Coronary artery (tissue), 2 donors: ENCODE data around the gene OXCT2.
"Not testable (repeated sequence)": the region's sequence is repeated elsewhere in the genome, so short reads cannot be mapped to it uniquely, and the experiment has no call there.

Source experiments
- DNase-seq: peaks from one replicate; pipeline ENCODE4 v3.0.0-alpha.2; 2017; ENCODE audit warnings: low spot score
- H3K27ac ChIP-seq, 2 donors: fragments of 200-600 bp; sonication (generic); one replicate each; pipeline ENCODE4 v1.5.1; 2016 to 2019
- H3K4me3 ChIP-seq: fragments of 200-600 bp; sonication (generic); 2 replicates; pipeline ENCODE4 v1.5.1; 2016; ENCODE audit warnings: mild to moderate bottlenecking, moderate library complexity
- TF ChIP-seq, protein P1 (sequence below): fragments of 200-600 bp; sonication (generic); IDR thresholded peaks from one replicate; pipeline ENCODE4 v1.5.1; 2019; ENCODE audit warnings: antibody characterized with exemption

The OXCT2 gene

DNA sequence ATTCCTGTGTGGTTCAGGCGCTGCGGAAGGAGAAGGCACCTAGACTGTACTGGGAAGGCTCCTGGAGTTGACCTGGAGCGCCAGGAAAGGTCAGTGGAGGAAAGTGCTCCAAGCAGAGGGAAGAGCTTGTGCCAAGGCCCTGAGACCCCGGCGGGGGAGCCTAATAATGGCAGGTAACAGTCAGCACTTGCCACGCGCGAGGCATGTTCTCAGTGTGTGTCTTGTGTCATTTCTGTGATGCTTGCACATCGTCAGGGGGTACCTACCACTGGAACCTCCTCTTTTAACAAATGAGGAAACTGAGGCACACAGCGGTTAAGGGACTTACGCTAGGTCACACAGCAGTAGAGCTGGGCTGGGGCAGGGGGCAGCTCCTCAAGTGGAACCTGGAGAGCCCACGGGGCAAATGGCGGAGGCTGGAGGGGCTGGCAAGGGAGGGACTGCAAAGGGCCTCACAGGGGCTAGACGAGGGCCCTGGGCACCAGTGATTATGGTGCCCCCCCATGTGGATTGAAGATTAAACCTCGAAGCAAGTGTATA, 18.5 kb upstream of the OXCT2 start:
- TF ChIP-seq, protein P1, sequence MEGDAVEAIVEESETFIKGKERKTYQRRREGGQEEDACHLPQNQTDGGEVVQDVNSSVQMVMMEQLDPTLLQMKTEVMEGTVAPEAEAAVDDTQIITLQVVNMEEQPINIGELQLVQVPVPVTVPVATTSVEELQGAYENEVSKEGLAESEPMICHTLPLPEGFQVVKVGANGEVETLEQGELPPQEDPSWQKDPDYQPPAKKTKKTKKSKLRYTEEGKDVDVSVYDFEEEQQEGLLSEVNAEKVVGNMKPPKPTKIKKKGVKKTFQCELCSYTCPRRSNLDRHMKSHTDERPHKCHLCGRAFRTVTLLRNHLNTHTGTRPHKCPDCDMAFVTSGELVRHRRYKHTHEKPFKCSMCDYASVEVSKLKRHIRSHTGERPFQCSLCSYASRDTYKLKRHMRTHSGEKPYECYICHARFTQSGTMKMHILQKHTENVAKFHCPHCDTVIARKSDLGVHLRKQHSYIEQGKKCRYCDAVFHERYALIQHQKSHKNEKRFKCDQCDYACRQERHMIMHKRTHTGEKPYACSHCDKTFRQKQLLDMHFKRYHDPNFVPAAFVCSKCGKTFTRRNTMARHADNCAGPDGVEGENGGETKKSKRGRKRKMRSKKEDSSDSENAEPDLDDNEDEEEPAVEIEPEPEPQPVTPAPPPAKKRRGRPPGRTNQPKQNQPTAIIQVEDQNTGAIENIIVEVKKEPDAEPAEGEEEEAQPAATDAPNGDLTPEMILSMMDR = no peak
- DNase-seq = no peak
- no peak overlapping the region for H3K27ac ChIP-seq
- peak overlapping the region; percentile 77 for H3K4me3 ChIP-seq

DNA sequence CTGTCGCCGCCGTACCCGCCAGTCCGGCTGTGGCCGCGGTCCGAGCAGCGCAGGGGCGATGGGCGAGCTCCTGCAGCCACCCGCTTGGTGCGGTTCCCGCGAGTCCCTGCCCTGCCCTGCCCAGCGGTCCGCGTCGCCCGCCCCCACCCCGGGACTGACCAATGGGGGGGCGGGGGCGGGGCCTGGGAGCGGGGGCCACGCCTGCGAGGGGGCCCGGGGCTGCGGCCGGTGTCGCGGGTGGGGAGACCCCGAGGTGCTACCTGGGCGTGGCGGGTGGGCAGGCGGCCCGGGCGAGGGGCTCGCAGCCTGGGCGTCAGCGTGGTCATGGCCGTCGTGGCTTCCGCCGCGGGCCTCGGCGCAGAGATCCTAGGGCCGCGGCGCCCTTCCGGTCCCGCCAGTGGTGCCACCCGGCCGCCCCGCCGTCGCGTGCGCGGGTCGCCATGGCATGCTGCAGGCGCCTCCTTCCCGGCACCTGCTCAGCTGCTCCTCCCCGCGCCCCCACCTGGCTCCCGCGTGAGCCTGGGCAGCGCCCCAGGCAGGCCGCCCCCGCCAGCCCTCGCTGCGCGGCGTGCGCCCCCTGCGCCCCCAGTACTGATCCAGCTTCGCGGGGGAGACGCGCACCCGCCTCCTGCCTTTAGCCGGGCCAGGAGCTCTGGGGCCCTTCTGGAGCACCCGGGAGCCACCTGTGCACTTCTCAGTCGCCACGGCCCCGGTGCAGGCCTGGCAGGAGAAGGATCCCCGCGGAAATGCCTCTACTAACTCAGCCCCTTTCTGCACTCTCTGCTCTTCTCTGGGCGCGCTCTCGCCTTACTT, 17.8 kb upstream of the OXCT2 start, which contains the start of gene BMP8B:
TSS of gene BMP8B (minus strand) at position 108 of the 813 bp plus-strand sequence. CDS start 380 bp downstream, outside the sequence.
- Histone ChIP-seq H3K27ac (peak within 1 kb of the TSS in 1 of 2 donors; percentile 45), H3K4me3 (peak within 1 kb of the TSS; percentile 77)
- TF ChIP-seq, protein P1 = no peak
- no peak for DNase-seq

- no peak for DNase-seq
- TF ChIP-seq, protein P1 = no peak
- H3K27ac ChIP-seq = peak overlapping the region in 1 of 2 donors; percentile 45
Observed at GRCh38 chr1:39788426-39788757, 17.2 kb upstream of the OXCT2 start.

GRCh38 chr1:39787964-39788363, 16.8 kb upstream of the OXCT2 start:
- H3K4me3 ChIP-seq = peak overlapping the region; percentile 77
- not testable (repeated sequence) for DNase-seq

More at GRCh38 chr1:39788426-39788757, 17.2 kb upstream of the OXCT2 start:
- peak overlapping the region; percentile 77 for H3K4me3 ChIP-seq

GRCh38 chr1:39787468-39787867, 16.3 kb upstream of the OXCT2 start:
- no peak for DNase-seq
- Histone ChIP-seq H3K4me3 (peak overlapping the region; percentile 77), H3K27ac (no peak overlapping the region)
- TF ChIP-seq, protein P1 = no peak

More at GRCh38 chr1:39787964-39788363, 16.8 kb upstream of the OXCT2 start:
- not testable (repeated sequence) for H3K27ac ChIP-seq

DNA sequence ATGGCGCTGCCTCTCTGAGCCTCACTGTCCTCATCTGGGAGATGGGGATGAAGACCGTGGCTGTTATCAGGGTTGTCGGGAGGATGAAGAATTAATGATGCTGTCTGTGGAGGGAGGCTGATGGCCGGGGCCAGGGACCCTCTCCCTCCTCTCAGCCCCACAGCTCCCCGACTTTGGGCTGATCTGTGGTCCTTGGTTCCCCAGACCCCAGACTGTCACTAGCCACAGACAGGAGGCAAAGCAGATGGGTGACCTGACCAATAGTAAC, 15.9 kb upstream of the OXCT2 start:
- H3K4me3 ChIP-seq, DNase-seq: not testable (repeated sequence)
- peak overlapping the region in 1 of 2 donors; percentile 4 for H3K27ac ChIP-seq

- not testable (repeated sequence) for DNase-seq
- H3K27ac ChIP-seq = peak overlapping the region in 1 of 2 donors; percentile 37
Observed at GRCh38 chr1:39786303-39787107, 15.4 kb upstream of the OXCT2 start.

GRCh38 chr1:39782685-39783084, 11.5 kb upstream of the OXCT2 start:
- not testable (repeated sequence) for DNase-seq, H3K4me3 ChIP-seq, H3K27ac ChIP-seq

More at GRCh38 chr1:39786303-39787107, 15.4 kb upstream of the OXCT2 start:
- not testable (repeated sequence) for H3K4me3 ChIP-seq

GRCh38 chr1:39782103-39782502, 11.0 kb upstream of the OXCT2 start:
- TF ChIP-seq, protein P1 = no peak
- DNase-seq = no peak
- no peak overlapping the region for H3K4me3 ChIP-seq
- no peak overlapping the region for H3K27ac ChIP-seq
